ENCODE results near the gene MYH9.

Gene MYH9

DNA sequence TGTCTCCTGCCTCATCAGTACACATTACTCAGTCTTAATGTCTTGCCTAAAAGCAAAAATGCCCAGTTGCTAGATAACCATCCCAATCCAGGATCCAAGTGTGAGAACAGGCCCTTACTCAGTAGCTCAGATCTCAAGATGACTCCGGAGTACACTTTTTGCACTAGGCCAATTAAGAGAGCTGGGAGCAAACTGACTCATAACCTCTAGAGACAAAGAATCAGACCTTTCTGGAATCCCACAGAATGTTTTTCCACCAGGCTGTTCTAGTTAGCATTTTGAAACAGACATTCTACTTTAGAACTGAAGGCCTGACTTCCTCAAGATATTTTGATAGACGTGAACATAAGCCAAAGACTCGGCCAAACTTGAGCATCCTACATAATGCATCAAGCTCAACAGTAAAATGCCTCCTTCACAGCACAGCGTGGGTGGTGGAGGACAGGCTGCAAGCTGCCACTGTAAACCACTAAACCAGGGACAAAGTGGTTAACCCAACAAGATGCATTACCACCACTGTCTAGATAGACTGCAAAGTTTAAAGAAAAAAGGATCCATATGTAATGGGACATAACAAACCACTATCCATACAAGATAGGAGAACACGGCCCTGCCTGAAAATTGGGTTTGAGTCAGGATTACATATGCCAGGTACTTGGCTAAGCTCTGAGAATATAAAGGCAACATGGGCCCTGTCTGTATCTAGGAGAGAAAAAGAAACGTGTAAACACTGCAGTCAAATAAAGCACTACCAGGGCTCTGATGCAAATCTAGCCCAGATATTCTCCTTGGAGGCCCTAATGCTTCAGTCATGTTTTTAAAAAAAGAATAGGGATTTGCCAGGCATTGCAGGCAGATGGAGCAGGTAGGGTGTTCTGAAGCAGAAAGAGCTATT is 48.3 kb downstream of the MYH9 start:
- Histone ChIP-seq H3K4me3 (no peak overlapping the region), H3K27ac (peak overlapping the region in 16 of 21 experiments; percentile 2 to 99 (median 58))

DNA sequence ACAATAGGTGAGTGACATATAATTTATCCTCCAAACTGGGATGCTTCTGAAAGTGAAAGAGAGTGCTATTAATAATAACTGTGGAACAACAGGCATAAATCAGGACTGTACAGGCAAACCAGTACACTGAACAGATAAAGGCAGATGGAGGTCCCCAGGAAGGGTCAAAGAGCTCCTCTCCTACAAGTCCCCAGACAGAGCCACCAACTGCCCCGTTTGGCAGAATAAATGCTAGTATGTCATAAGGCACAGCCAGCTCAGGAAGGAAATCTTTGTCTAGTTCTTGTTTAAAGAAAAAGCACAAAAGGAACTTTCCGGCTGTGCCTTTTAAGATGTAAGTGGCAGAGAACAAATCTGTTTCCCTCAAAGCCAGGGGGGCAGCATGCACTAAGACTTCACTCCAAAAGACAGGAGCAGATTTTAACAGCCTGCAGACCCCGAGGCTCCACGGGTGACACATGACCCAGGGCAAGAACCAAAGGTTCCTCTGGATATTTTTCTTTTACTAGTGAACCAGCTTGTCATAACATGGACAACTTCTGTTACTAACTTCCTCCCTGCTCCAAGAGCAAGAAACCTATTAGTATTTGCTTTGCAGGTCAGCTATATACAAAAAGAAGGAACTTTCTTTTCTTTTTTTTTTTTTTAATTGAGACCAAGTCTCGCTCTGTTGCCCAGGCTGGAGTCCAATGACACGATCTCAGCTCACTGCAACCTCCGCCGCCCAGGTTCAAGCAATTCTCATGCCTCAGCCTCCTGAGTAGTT is 50.2 kb downstream of the MYH9 start:
- peak overlapping the region in 19 of 21 experiments; percentile 15 to 99 (median 88) for H3K27ac ChIP-seq
- H3K4me3 ChIP-seq = no peak overlapping the region

DNA sequence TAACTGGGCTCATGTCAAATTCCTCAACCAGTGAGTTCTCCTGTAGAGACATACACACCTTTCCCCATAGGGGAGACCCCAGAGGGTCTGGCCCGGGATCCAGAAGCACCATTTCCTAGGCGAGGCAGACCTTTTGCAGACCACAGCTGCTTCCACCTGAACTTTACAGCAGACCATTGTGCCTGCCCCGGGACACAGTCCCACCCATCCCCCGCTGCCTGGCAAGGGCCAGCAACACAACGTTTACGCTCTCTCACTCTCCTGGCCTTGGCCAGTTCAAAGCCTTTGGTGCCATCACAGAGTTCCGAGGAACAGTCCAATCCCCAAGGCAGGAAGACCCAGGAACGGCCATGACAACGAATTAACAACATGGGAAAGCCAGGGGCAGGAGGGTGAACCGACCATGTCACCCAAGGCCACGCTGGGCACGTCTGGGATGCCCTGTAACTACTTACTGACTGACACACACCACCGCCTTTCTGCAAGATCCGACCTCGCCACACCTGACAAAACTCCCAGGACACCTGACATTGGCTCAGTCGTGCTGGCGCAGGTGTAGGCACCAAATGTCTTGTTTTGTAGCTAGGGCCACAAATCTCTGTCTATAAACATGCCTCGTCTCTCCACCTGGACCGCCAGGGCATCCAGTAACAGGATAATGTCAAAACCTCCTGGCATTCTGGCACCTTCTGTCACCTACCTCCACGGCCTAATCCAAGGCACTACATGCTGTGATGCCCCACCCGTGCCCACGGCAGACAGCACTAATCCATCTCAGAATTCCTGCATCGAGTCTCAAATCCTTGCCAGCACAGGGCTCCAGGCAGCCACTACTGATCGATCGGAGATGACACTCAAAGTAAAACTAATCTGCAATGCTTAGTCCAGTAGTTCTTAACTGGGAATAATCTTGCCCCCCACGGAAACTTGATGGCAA is 51.3 kb downstream of the MYH9 start:
- no peak overlapping the region for H3K4me3 ChIP-seq
- peak overlapping the region in 20 of 21 experiments; percentile 63 to 99 (median 88) for H3K27ac ChIP-seq

DNA sequence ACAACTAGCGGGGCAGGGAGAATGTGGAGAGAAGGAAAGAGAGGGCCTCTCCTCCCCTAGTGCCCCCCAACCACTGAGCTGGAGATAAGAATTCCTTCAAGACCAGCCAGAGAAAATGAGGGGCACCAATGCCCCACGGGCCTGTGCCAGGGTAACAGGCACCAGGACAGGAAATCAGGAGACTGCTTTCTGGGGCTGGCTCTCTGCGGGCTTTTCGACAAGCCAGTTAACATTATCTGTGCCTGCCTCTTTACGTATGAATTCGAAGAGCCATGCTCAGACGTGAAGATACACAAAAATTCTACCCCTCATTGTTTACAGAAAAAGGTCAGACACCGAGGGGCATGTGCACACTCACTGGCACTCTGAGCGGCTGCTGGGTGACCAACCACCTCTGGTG is 52.1 kb downstream of the MYH9 start:
- peak overlapping the region; percentile 16 to 99 (median 88) for H3K27ac ChIP-seq
- H3K4me3 ChIP-seq = no peak overlapping the region

DNA sequence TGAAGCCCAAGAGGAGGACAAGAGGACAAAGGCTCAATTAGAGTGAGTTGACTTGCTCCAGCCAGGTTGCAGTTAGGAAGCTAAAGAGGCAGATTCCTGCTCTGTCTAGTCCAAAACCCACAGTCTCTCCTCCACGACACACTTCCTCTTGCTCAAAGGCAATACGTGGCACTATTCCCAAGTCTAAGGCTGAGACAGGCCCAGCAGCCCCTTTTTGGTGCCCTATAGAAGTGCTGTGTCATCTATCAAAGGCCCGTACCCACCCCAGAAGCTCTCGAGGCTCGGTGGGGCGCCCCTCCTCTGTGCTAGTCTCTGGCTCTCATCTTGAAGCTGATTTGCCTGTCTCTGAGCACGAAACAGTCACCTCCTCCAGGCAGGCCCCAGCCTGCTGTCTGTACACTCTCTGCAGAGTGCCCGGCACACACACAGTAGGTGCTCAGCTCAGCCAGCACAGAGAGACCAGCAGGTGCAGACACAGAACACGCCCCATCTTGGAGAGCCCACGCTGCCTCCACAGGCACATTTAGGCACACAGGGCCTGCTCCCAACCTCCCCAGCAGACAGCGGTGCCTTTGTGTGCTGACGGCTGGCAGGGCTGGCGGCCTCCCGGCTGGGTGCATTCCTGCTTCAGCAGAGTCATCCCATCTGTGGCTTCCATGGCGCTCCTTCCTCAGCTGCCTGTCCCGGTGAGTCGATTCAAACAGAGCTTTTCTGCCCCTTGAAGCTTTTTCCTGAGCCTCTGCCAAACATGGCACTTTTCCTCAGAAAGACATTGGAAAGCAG is 52.8 kb downstream of the MYH9 start:
- H3K4me3 ChIP-seq = no peak overlapping the region
- peak overlapping the region; percentile 16 to 99 (median 88) for H3K27ac ChIP-seq

DNA sequence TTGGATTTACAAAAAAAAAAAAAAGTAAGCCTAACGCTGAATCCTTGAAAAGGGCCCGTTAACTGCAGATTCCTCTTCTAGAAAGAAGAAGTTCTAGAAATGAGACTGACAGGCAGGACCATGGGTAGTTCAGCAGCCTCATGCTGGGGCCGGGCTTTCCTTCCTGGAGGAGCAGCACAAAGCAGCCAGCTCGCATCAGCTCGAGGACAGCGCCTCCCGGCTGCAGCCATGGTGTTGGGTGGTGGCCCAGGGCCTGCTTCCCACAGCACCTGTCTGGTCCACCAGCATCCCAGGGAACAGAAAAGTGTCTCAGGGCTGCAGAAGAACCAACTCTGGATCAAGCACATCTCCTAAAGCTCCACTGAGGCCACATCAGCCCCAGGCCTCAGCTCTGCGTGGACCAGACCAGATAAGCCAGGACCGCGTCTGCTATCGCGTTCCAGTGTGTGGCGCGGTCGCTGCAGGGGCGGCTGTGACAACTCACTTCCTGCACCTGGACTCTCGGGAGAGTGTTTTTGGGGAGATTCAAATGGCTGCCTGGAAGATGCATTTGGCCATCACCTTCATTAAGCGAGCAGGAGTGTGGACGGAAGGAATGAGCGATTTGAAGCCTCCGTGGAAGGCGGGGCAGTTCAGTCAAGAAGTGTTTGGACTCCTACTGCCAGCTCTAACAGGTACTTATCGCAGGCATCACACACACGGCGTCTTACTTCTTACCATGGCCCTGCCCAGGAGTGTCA is 53.5 kb downstream of the MYH9 start:
- Histone ChIP-seq H3K4me3 (no peak overlapping the region), H3K27ac (peak overlapping the region in 20 of 21 experiments; percentile 80 to 99 (median 89))

DNA sequence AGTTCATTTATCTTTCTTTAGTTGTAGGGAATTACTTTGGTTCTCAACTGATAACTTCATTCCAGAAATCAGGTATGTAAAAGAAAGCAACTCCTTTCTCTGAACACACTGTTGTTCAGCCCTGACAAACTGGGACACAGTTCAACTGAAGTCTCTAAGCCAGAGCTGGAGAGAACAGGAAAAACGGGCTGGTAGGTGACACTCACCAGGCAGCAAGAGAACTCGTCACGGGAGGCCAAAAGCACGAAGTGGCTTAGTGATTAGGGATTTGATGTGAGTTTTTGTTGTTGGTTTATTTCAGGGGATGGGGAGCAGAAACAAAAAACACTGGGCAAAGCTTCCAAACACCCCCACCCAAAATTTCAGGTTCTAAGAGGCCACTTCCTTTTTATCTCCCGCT is 54.1 kb downstream of the MYH9 start:
- Histone ChIP-seq H3K27ac (peak overlapping the region in 20 of 21 experiments; percentile 80 to 99 (median 89)), H3K4me3 (no peak overlapping the region)

DNA sequence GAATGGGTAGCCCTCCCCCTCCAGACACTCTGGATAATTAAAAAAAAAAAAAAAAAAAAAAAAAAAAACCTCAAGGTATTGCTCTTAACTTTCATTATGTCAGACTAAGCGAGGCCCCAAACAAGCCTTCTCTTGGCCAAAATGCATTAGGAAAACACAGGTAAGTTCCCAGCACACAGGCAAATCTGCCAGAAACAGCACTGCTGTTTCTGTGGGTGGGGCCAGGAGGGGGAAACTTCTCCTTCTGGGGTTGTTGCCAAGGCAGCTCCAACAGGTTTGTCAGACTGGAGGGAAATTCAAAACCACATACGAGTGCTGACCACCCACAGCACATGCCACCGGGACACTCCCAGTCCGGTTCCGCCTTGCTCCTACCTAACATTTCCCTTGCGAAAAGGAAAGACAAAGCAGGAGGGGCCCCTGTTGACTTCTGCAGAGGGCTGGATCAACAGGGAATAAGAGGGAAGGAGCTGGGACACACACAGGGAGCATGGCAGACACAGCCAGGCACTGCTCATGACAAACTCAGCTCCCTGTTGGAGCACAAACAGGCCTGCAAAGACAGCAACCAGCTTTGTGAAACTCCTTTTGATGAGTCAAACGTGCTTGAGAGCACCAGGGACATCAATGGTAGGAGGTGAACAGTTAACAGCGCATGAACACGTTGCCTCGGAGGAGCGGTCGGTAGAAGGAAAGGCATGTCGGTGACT is 55.0 kb downstream of the MYH9 start:
- peak overlapping the region in 20 of 21 experiments; percentile 80 to 99 (median 89) for H3K27ac ChIP-seq
- peak overlapping the region in 1 of 7 experiments; percentile 3 for H3K4me3 ChIP-seq

DNA sequence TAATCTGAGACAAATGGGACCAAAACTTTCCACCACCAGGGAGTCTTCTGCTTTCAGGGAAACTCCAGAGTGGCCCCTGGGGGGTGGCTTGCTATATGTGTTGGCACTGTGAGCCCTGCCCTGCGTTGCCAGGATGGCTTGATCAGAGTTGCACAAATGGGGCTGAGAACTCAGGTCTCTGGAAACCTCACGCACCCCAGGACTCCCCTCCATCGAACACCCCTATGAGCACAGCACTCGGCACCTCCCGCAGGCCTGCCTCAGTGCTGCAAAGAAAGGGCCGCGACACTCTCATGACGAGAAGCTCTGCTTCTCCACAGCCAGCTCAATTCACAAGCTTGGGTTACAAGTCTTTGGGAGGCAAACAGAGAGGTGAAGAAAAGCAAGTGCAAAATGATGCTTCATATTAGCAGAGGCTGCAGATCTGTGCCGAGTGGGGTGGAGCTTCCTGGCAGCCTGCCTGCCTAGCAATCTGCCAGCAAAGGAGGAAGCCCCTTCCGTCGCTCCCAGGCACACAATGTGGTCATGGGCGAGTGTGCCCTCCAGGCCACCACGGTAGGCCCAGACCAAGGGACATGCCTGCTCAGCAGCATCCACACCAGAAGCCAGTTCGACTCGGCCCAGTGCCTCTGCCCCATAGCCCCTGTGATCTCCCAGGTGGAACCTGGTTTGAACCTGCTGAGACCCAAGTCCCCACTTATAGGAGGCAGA is 55.7 kb downstream of the MYH9 start:
- Histone ChIP-seq H3K4me3 (peak overlapping the region in 2 of 7 experiments; percentile 3 to 9), H3K27ac (peak overlapping the region; percentile 6 to 99 (median 89))

DNA sequence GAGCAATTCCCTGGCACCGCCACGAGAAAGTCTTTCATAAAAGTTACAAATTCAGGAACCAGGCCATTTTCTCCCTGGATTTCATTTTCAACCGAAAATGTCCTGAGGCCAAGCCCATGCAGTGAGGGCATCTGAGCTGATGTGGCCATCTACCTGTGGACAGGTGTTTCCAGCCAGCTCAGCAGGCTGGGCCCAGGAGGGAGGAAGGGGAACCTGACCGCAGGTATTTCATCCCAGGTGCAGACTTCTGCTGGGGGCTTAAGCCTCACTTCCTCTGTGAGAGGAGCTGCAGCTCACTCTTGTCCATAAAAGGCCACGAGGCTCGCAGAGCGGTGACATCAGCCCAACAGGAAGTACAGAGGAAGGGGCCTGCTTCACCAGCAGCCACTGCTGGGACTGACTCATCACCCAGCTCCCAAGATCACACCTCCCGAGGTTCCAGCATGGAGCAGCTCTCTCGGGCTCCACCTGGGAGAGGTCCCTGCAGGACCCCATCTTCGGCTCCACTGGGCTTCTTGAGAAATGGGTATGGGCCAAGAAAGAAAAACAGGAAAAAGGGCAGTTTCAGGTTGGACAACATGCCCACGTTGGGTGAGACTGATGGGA is 56.4 kb downstream of the MYH9 start:
- peak overlapping the region in 4 of 7 experiments; percentile 3 to 9 (median 4) for H3K4me3 ChIP-seq
- H3K27ac ChIP-seq = peak overlapping the region; percentile 19 to 99 (median 89)

DNA sequence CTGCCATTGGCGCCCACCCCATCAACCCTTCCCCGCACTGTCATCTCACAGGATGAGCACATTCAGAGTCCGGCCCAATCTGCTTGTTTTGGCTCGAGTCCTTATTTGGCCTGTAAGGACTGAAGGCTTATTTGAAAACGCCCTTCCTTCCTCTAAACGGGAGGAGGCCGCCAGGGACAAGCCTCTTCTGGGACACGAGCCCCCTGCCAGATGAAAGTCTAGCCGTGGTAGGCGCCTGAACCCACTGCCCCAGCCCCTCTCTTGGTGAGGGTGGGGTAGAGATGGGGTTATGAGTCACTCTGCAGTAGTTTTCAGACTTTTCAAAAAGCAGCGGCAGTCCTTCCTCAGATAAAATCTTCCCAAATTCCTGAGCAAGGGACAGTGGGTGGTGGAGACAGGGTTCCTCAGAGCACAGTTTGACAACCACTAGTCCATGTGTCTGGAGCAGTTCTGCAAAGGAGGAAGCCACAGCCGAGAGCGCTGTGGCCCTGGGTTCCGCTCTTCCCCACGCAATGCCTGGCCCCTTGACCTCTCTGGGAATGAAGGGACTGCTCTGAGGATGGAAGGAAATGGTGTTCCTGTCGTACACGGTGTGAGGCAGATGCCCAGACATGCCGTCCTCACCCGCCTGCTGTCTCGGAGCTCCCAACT is 57.0 kb downstream of the MYH9 start:
- Histone ChIP-seq H3K27ac (peak overlapping the region; percentile 19 to 99 (median 89)), H3K4me3 (peak overlapping the region in 2 of 7 experiments; percentile 3 to 5)

DNA sequence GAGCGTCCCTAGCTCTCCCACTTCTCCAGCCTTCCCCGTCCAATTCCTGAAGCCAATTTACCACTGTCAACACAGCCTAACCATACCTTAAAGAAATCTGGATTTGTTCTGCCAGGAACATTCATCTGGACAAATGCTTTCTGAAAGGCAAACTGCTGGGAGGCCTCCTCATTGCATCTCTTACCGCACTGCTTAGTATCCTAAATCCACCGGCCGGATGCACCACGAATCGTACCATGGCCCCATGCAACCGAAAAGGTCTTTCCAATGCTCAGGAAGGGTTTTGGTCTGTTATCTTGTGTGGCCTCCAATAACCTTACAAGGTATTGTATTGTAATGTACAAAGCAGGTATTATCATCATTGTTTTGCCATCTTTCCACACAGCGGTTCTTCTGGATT is 57.6 kb downstream of the MYH9 start:
- Histone ChIP-seq H3K27ac (peak overlapping the region in 20 of 21 experiments; percentile 80 to 99 (median 89)), H3K4me3 (no peak overlapping the region)

DNA sequence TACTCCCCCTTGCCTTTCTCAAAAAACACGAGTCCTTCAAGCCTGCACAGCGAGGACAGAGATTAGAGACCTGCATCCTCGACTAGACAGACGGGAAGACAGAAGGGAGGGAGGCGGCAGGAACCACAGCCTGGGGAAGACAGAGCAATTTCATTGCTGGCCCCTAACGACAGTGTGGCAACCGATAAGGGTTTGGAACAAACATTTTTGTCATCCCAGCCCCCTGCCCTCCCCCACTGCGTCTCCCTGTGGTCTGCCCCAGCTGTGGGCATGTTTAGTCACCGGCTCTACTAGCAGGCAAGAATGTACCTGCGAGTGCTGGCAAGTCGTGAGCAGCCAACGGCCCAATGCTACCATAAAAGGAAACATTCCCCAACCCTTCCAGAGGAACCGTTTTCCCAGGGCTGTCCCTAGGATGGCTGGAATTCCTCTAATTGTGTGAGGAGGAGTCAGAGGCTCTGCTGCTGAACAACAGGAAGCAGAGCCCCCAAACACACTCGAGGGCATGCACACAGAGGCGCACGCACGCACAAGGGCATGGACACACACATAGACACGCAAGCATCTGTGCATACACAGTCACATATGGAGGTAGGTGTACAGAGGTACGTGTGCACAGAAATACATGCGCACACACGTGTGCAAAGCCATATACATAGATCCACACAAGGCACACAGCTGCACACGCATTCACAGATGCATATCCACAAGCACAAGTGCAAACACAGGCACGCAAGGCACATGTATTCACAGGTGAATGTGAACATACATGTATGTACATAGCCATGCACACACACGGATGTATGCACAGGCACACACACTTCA is 58.3 kb downstream of the MYH9 start:
- peak overlapping the region in 1 of 7 experiments; percentile 5 for H3K4me3 ChIP-seq
- peak overlapping the region; percentile 16 to 99 (median 89) for H3K27ac ChIP-seq

DNA sequence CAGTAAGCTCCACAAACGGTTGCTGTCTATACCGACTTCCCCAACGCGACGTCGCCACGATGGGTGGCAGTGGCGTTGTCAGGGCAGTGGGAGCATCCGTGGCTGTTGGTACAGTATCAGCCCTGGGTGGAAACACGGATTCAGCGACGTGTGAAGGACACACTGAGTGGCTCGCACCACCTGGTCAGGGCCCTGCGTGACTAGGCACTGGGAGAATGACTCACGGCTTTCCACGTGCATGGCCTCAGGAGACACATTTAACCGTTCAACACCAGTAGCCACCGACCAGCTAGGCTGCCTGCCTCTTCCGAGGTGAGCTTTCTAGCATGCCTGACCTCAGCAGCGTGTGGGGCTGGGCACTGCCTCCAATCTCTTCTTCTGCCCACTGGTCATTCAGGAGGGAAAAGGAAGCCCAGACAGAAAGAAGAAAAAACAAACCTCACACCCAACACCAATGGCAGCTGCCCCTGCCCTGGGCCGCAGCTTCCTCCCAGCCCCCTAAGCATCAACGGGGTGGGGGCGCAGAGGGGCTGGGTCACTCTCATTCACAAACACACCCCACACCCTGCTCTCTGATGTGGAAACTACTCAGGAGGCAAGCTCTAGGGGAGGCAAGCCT is 59.0 kb downstream of the MYH9 start:
- H3K4me3 ChIP-seq = peak overlapping the region in 1 of 7 experiments; percentile 5
- peak overlapping the region; percentile 16 to 99 (median 89) for H3K27ac ChIP-seq
